ENCODE results near the gene CORO7.

DNA sequence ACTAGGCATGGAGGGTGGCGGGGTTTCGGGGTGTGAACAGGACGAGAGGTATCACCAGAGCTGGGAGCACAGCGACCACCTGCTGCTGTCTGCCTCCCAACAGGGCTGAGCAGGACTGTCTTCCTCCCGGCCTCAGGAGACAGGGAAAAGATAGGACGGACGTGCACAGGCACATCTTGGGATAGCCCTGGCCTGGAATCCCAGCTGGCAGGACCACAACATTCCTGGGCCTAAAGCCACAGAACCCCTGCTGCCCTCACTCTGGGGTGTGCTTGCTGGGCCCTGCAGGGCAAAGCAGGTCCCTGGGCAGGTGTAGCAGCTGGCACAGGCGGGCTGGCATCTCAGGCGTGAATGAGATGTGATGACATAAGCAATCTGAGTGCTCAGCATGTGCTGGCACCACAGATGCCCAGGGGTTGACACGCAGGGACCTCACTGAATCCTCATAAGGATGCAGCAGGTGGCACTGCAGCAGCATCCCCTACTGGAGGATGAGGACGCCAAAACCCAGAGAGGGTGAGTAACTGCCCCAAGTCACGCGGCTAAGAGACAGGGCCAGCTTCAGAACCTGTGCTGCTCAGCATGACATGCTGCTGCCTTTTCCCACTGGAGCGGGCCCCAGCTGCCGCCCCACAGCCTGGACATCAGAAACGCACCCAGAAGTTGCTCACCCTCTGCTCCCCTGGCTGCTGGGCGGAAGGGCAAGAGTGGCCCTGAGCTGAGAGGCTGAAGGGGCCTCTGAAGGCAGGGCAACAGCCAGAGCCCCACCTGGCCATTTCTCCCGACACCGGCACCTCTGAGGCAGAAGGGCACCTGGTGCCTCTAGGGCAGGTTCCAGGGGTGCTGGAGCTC, 7.1 kb downstream of the CORO7 start:
- TF ChIP-seq EZH2phosphoT487 (IDR thresholded peaks at IDR 0.05; ENCODE audit: low read depth) = no peak
- TF ChIP-seq, protein P1, sequence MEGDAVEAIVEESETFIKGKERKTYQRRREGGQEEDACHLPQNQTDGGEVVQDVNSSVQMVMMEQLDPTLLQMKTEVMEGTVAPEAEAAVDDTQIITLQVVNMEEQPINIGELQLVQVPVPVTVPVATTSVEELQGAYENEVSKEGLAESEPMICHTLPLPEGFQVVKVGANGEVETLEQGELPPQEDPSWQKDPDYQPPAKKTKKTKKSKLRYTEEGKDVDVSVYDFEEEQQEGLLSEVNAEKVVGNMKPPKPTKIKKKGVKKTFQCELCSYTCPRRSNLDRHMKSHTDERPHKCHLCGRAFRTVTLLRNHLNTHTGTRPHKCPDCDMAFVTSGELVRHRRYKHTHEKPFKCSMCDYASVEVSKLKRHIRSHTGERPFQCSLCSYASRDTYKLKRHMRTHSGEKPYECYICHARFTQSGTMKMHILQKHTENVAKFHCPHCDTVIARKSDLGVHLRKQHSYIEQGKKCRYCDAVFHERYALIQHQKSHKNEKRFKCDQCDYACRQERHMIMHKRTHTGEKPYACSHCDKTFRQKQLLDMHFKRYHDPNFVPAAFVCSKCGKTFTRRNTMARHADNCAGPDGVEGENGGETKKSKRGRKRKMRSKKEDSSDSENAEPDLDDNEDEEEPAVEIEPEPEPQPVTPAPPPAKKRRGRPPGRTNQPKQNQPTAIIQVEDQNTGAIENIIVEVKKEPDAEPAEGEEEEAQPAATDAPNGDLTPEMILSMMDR (IDR thresholded peaks at IDR 0.05; ENCODE audit: low read depth, low read length) = no peak

Data from OCI-LY3 (cell line).